Epithelial cell of esophagus (primary cell): Measurements from ENCODE around the gene CRIP1.
A peak's percentile ranks its signal among the peaks of the same experiment; 100 is the strongest.

Source experiments
- DNase-seq: peaks from one replicate; pipeline ENCODE4 v3.0.0; 2010; ENCODE audit warnings: low read depth
- H3K4me3 ChIP-seq: 2 replicates; pipeline ENCODE4 v1.5.1; 2011; ENCODE audit warnings: mild to moderate bottlenecking, low read length, control low read depth
- CTCF ChIP-seq: IDR thresholded peaks from 2 replicates; pipeline ENCODE4 v1.5.1; 2011; ENCODE audit warnings: low read depth, mild to moderate bottlenecking, low read length, control low read depth, inconsistent platforms; ENCODE audit not compliant: insufficient read depth; ENCODE audit errors: missing control alignments

CRIP1 gene

GRCh38 chr14:105526776-105527380, 40.2 kb downstream of the CRIP1 start:
- TF ChIP-seq CTCF: no peak

DNA sequence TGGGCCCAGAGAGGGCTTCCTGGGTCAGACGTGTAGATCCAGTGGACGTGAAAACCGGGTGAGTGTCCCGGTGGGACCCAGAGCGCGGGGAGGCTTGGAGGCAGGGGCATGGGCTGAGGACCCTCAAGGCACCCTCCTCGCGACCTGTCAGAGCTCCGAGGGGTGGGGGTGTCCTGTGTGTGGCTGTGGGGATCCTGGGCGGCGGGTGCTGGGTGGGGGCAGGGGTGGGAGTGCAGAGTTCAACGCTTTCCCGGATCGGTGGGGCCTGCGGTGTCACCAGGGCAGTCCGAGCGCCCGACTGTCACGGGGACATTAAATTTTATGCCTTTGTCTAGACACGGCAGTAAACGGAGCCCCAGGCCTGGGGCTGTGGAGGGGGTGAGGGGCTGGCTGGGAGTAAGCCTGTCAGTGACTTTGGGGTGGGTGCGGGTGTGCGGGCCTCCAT, 40.7 kb downstream of the CRIP1 start:
- no peak for TF ChIP-seq CTCF
- DNase-seq: no peak
- H3K4me3 ChIP-seq: peak overlapping the region; percentile 41

More at GRCh38 chr14:105526776-105527380, 40.2 kb downstream of the CRIP1 start:
- no peak for DNase-seq
- peak overlapping the region; percentile 41 for H3K4me3 ChIP-seq

DNA sequence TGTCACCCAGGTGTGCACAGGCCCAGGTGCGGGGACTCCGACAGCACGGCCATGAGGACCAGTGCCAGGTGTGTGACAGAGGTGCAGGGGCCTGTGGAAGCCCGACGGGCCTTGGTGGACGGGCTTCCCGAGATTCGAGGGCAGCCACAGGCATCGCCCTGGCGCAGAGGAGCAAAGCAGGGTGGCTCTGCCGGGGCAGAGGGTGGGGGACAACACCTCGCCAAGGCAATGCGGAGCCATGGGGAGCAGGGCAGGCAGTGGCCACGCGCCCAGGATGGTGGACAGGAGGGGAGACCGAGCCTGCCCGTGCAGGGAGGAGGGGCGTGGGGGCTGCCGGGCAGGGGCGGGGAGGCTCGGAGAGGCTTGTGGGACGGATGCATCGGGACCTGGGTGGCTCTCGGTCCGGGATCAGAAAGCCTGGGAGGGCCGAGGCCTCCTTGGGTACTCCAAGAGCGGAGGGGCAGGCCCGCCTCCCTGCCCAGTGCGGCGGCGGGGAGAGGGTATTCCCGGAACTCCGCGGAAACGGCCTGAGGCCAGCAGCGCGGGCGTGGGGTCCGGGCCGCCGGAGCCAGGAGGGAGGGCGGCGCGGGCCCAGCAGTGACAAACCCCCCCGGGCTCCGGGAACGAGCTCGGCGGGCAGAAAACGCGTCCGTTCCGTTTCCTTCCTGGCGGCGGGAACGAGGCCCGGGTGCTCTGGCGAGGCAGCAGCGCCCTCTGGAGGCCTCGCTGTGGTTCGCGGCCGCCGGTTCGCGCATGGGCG, 41.3 kb downstream of the CRIP1 start:
- DNase-seq: peak; percentile 70
- peak overlapping the region; percentile 33 for H3K4me3 ChIP-seq
- TF ChIP-seq CTCF: peak; percentile 49

- no peak for DNase-seq
- H3K4me3 ChIP-seq: peak overlapping the region; percentile 10
- TF ChIP-seq CTCF: no peak
Observed at GRCh38 chr14:105528586-105529318, 42.1 kb downstream of the CRIP1 start.

DNA sequence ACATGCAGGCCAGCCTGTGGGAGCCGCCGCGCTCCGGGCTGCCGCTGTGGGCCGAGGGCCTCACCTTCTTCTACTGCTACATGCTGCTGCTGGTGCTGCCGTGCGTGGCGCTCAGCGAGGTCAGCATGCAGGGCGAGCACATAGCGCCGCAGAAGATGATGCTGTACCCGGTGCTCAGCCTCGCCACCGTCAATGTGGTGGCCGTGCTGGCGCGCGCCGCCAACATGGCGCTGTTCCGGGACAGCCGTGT, 42.6 kb downstream of the CRIP1 start:
- no peak for DNase-seq
- H3K4me3 ChIP-seq: no peak overlapping the region
- no peak for TF ChIP-seq CTCF

- H3K4me3 ChIP-seq: no peak overlapping the region
- no peak for TF ChIP-seq CTCF
- no peak for DNase-seq
Observed at GRCh38 chr14:105529569-105530284, 43.0 kb downstream of the CRIP1 start.
